ENCODE measurements around the gene DYRK2. TPM values are rescaled to one million over a fixed set of nuclear protein-coding genes. Genes with fewer than 3 reads are reported as not detected.

DYRK2 gene
- total RNA-seq, 1 donor from 2014 or later = 40.3 TPM

DNA sequence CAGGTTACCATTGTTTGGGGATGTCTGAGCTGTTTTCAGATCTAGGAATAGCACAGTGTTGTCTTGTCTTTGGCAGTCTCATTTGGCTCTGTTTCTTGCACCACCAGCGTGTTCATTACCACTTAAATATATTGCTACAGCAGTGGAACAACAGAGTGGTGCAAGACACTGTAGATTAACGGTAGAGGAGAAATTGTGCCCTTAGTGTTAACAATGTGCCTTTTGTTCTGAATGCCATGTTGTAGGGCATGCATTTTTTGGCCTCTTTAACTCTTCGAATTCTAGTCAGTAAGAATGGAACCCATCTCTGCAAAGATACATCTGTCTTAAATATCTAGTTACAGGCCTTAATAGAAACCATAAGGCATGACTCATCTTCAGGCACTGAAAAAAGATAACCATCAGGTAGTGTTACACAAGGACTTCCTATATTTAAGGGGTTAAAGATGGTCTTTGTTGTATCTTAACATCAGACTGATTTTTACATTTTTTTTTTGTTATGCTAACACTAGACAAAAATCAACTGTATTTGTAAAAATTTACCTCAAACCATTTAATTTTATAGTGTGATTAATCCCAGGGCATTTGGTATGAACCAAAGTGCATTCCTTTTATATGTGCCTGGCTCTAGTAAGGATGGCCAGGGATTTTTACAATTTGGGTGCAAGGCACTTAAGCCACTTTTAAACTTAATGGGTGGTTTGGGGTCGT lies 12.9 kb downstream of the DYRK2 start:
- CTCF ChIA-PET = no interaction called here

DNA sequence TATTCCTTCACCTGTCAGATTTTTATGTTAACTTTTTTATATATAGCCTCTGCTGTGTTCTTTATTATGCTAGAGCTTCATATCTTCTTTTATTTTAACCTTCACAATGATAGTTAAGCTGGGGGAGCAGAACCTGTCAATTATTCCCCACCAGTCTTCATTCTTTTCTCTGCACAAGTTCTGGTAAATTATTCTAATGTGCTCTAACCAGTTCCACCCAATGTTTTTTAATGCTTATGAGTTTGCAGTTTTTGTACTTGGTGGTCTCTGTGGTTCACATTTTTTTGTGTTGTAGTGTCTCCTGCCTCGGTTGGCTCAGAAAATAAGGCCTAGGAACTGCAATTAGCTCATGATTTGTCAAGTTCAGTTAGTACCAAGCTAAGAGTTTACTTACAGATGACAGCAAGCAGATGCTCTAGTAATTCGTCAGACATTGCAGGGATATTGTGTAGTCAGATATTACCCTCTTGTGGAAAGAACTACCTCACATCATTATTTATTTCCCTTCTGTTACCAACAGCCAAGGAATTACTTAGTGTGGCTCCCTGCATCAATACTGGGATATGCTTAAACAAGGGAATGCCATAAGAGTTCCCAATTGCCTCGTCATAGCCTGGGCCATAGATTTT lies 14.5 kb downstream of the DYRK2 start:
- peaks cover 31% of the 10 kb centered on the region for H3K4me1 Mint-ChIP-seq
- no peaks in the 10 kb centered on the region for H3K9me3 Mint-ChIP-seq
- POLR2A ChIA-PET = no interaction called here
- H3K27ac Mint-ChIP-seq = no peak overlapping the region
- DNase-seq = no peak
- H3K4me3 Mint-ChIP-seq = no peak overlapping the region
- CTCF ChIA-PET = interaction anchor here (0.7 to 1.0 kb wide), 2 partner anchors 280 to 307 kb away, joined by 4 to 5 read pairs; no protein-coding TSS in a partner anchor
- no peak for ATAC-seq (ENCODE audit: low read depth)
- intact Hi-C loops (cut with micrococcal nuclease) = no loop called here
- H3K27me3 Mint-ChIP-seq = no peaks in the 10 kb centered on the region
- peaks cover 50% of the 10 kb centered on the region for H3K36me3 Mint-ChIP-seq (ENCODE audit: low read depth)
- TF ChIP-seq, protein P1, sequence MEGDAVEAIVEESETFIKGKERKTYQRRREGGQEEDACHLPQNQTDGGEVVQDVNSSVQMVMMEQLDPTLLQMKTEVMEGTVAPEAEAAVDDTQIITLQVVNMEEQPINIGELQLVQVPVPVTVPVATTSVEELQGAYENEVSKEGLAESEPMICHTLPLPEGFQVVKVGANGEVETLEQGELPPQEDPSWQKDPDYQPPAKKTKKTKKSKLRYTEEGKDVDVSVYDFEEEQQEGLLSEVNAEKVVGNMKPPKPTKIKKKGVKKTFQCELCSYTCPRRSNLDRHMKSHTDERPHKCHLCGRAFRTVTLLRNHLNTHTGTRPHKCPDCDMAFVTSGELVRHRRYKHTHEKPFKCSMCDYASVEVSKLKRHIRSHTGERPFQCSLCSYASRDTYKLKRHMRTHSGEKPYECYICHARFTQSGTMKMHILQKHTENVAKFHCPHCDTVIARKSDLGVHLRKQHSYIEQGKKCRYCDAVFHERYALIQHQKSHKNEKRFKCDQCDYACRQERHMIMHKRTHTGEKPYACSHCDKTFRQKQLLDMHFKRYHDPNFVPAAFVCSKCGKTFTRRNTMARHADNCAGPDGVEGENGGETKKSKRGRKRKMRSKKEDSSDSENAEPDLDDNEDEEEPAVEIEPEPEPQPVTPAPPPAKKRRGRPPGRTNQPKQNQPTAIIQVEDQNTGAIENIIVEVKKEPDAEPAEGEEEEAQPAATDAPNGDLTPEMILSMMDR (IDR thresholded peaks at IDR 0.05) = no peak

More for the DNA sequence above, 12.9 kb downstream of the DYRK2 start:
- no peak for DNase-seq
- TF ChIP-seq, protein P1 (IDR thresholded peaks at IDR 0.05) = no peak
- Mint-ChIP-seq H3K4me1 (peaks cover 33% of the 10 kb centered on the region), H3K27me3 (no peaks in the 10 kb centered on the region), H3K36me3 (ENCODE audit: low read depth) (peaks cover 62% of the 10 kb centered on the region), H3K9me3 (no peaks in the 10 kb centered on the region), H3K27ac (no peak overlapping the region), H3K4me3 (no peak overlapping the region)
- no peak for ATAC-seq (ENCODE audit: low read depth)
- POLR2A ChIA-PET = no interaction called here
- intact Hi-C loops (cut with micrococcal nuclease) = no loop called here

DNA sequence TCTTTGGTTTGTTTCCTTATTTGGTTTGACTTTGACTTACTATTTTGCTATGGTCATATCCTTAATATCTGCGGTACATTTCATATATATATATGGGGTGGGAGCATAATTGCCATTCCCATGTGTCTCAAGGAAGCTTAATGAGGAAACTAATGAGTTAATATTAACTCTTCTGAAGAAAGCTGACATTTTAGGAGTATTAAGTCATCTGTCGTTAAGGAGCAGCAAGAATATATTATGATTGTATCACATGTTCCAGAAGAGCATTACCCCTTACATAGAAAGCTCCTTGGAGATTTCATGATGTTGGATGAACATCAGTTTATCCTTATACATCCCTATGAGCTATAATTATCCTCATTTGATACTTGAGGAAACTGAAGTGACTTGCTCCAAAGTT lies 15.6 kb downstream of the DYRK2 start:
- H3K4me1 Mint-ChIP-seq = peaks cover 28% of the 10 kb centered on the region
- intact Hi-C loops (cut with micrococcal nuclease) = loop anchor here (2.0 kb wide), 1 partner anchor 23 kb away; no protein-coding TSS in a partner anchor
- ChIA-PET CTCF (interaction anchor here (1.2 kb wide), 1 partner anchor 279 kb away, joined by 3 read pairs; no protein-coding TSS in a partner anchor), POLR2A (no interaction called here)
- no peak overlapping the region for H3K4me3 Mint-ChIP-seq
- no peak for ATAC-seq (ENCODE audit: low read depth)
- peaks cover 38% of the 10 kb centered on the region for H3K36me3 Mint-ChIP-seq (ENCODE audit: low read depth)
- TF ChIP-seq, protein P1 (IDR thresholded peaks at IDR 0.05) = no peak
- no peaks in the 10 kb centered on the region for H3K9me3 Mint-ChIP-seq
- no peaks in the 10 kb centered on the region for H3K27me3 Mint-ChIP-seq
- DNase-seq = no peak
- no peak overlapping the region for H3K27ac Mint-ChIP-seq

DNA sequence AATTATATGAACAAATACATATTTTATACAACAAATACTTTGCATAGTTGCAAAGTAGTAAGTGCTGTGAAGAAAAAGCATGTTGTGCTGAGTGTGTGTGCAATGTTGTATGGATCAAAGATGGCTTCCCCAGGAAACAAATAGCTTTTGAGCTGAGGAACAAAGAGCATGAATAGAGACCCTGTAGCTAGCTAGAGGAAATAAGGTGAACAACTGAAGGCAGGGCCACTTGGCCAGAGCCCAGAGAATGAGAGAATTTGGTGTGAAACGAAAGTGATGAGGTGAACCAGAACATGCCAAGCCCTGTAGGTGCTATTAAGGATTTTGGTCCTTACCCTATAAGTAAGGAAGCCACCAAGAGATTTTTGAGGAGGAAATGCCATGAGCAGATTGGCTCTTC lies 17.1 kb downstream of the DYRK2 start:
- no peak for DNase-seq
- ChIA-PET CTCF (no interaction called here), POLR2A (no interaction called here)
- ATAC-seq (ENCODE audit: low read depth) = no peak
- Mint-ChIP-seq H3K4me3 (no peak overlapping the region), H3K27ac (no peak overlapping the region), H3K4me1 (peaks cover 22% of the 10 kb centered on the region), H3K36me3 (ENCODE audit: low read depth) (peaks cover 32% of the 10 kb centered on the region), H3K27me3 (no peaks in the 10 kb centered on the region), H3K9me3 (no peaks in the 10 kb centered on the region)
- TF ChIP-seq, protein P1 (IDR thresholded peaks at IDR 0.05) = no peak
- intact Hi-C loops (cut with micrococcal nuclease) = loop anchor here (2.0 kb wide), 1 partner anchor 21 kb away; no protein-coding TSS in a partner anchor

DNA sequence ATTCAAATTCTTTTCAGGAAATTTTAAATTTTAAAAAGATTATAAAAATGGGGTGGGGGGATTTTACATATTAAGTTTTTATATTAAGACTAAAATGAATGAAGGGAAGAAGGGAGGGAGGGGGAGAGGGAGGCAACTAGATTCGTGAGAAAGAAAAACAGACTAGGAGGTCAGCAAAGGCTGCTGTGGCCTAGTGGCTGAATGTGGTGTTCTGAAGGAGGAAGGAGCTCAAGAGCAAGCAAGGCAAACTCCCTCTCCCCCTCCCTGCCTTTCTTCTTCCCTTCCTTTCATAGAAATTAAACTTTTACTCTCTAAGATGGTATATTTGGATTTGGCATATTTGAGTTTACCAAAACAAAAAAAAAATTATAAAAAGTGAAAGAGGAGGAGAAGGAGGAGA lies 18.1 kb downstream of the DYRK2 start:
- CTCF ChIA-PET = no interaction called here
- TF ChIP-seq, protein P1 (IDR thresholded peaks at IDR 0.05) = no peak
- Mint-ChIP-seq H3K9me3 (no peaks in the 10 kb centered on the region), H3K4me3 (no peak overlapping the region), H3K27me3 (no peaks in the 10 kb centered on the region), H3K27ac (no peak overlapping the region), H3K36me3 (ENCODE audit: low read depth) (peaks cover 25% of the 10 kb centered on the region), H3K4me1 (peaks cover 17% of the 10 kb centered on the region)
- ATAC-seq (ENCODE audit: low read depth) = no peak
- POLR2A ChIA-PET = no interaction called here
- no peak for DNase-seq
- intact Hi-C loops (cut with micrococcal nuclease) = no loop called here

Data from activated B cell treated with CpG ODN at 0.5 μM for 24 hours (primary cell).